ENCODE results near the gene SCYGR6. TPM values are rescaled to one million over a fixed set of nuclear protein-coding genes. Genes with fewer than 3 reads are reported as not detected.
"Not testable (repeated sequence)": the region's sequence is repeated elsewhere in the genome, so short reads cannot be mapped to it uniquely, and the experiment has no call there.

Gene SCYGR6
- polyA plus RNA-seq, 1 experiment, result not detected

DNA sequence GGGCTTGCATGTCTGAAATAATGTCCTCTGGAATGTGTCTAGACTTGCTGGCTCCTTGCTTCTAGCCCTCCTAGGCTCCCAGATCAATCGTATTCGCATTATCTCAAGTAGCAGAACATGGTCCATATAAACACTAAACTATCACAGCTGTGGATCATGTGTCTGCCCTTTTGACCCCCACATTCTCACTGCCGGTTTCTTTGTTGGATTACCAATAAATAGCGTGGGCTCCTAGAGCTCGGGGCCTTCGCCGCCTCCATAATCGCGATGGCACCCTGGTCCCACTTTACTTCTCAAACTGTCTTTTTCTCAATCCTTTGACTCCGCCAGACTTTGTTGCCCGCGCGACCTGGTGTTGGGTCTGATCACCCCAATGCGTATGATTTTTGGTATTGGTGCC lies 14.8 kb upstream of the SCYGR6 start:
- CTCF ChIA-PET, result interaction anchor here (1.2 kb wide), 1 partner anchor 26 kb away, joined by 4 read pairs; no protein-coding TSS in a partner anchor

DNA sequence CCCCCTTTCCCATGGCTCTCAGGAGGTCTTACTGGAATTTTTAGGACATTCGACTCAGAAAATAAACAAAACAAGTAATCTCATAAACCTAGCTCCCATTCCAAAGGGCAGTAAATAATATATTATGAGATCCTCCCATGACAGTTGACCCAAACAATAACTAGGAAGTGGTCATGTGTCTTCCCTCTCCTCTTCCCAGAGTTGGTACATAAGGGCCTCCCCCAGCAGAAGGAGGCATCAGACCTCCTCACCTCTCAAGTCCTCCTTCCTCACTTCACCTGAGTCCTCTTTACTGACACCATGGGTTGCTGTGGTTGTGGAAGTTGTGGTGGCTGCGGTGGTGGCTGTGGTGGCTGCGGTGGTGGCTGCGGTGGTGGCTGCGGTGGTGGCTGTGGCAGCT lies 3.5 kb upstream of the SCYGR6 start, which contains the start of gene SCYGR7:
TSS of gene SCYGR7 (plus strand) at position 301 of the 400 bp plus-strand sequence. CDS start at position 301, 0 bp downstream.
- no peak for DNase-seq (ENCODE audit: low read depth, low spot score)
- no peaks in the 10 kb centered on the region for H3K9me3 ChIP-seq (ENCODE audit: control insufficient read depth, insufficient read depth, low read length)
- H3K27me3 ChIP-seq (ENCODE audit: control insufficient read depth, insufficient read depth, low read length), result peaks cover 2% of the 10 kb centered on the region
- no peak within 1 kb of the TSS for H3K27ac ChIP-seq (ENCODE audit: low read depth, low read length)
- CTCF ChIA-PET, result no interaction called here
- no peak within 1 kb of the TSS for H3K4me3 ChIP-seq (ENCODE audit: low read depth, low read length)
- TF ChIP-seq, protein P1, sequence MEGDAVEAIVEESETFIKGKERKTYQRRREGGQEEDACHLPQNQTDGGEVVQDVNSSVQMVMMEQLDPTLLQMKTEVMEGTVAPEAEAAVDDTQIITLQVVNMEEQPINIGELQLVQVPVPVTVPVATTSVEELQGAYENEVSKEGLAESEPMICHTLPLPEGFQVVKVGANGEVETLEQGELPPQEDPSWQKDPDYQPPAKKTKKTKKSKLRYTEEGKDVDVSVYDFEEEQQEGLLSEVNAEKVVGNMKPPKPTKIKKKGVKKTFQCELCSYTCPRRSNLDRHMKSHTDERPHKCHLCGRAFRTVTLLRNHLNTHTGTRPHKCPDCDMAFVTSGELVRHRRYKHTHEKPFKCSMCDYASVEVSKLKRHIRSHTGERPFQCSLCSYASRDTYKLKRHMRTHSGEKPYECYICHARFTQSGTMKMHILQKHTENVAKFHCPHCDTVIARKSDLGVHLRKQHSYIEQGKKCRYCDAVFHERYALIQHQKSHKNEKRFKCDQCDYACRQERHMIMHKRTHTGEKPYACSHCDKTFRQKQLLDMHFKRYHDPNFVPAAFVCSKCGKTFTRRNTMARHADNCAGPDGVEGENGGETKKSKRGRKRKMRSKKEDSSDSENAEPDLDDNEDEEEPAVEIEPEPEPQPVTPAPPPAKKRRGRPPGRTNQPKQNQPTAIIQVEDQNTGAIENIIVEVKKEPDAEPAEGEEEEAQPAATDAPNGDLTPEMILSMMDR (IDR thresholded peaks at IDR 0.05; ENCODE audit: low read depth, low read length), result no peak
- POLR2A ChIA-PET, result no interaction called here

More for the DNA sequence above, 14.8 kb upstream of the SCYGR6 start:
- no peak overlapping the region for H3K4me3 ChIP-seq (ENCODE audit: low read depth, low read length)
- no peaks in the 10 kb centered on the region for H3K27me3 ChIP-seq (ENCODE audit: control insufficient read depth, insufficient read depth, low read length)
- DNase-seq (ENCODE audit: low read depth, low spot score), result no peak
- no peaks in the 10 kb centered on the region for H3K9me3 ChIP-seq (ENCODE audit: control insufficient read depth, insufficient read depth, low read length)
- POLR2A ChIA-PET, result no interaction called here
- H3K27ac ChIP-seq (ENCODE audit: low read depth, low read length), result no peak overlapping the region
- TF ChIP-seq, protein P1 (IDR thresholded peaks at IDR 0.05; ENCODE audit: low read depth, low read length), result no peak

DNA sequence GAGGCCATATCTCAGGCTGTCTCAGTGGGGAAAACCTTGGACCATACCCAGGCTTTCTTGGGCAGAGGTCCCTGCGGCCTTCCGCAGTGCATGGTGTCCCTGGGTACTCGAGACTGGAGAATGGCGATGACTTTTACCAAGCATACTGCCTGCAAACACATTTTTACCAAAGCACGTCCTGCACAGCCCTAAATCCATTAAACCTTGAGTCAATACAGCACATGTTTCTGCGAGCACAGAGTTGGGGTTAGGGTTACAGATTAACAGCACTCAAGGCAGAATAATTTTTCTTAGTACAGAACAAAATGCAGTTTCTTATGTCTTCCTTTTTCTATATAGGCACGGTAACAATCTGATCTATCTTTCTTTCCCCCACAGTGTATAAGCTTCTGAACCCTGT lies 1.7 kb downstream of the SCYGR6 start:
- POLR2A ChIA-PET; H3K27ac ChIP-seq (ENCODE audit: low read depth, low read length); H3K9me3 ChIP-seq (ENCODE audit: control insufficient read depth, insufficient read depth, low read length); H3K4me3 ChIP-seq (ENCODE audit: low read depth, low read length); DNase-seq (ENCODE audit: low read depth, low spot score); CTCF ChIA-PET; H3K27me3 ChIP-seq (ENCODE audit: control insufficient read depth, insufficient read depth, low read length): not testable (repeated sequence)

DNA sequence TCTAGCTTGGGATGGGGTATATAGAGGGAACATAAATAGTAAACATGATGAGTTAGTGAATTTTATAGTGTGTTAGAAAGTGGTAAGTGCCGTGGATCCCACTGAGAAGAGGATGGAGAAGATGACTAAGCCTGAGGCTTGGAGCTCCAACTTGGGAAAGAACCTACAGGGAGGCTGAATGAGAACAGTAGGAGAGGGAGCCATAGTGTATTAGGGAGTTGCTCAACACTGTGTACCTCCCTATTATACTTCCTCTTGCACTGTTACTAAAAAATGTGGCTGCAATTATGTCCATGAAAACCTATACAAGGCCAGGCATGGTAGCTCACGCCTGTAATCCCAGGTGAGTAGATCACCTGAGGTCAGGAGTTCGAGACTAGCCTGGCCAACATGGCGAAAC lies 3.9 kb downstream of the SCYGR6 start:
- peaks cover 2% of the 10 kb centered on the region for H3K27me3 ChIP-seq (ENCODE audit: control insufficient read depth, insufficient read depth, low read length)
- DNase-seq (ENCODE audit: low read depth, low spot score), result no peak
- POLR2A ChIA-PET, result no interaction called here
- no peak overlapping the region for H3K4me3 ChIP-seq (ENCODE audit: low read depth, low read length)
- H3K27ac ChIP-seq (ENCODE audit: low read depth, low read length), result no peak overlapping the region
- TF ChIP-seq, protein P1 (IDR thresholded peaks at IDR 0.05; ENCODE audit: low read depth, low read length), result no peak
- CTCF ChIA-PET, result interaction anchor here (0.7 to 0.9 kb wide), 2 partner anchors 45 to 1710 kb away, joined by 3 to 8 read pairs; no protein-coding TSS in a partner anchor
- H3K9me3 ChIP-seq (ENCODE audit: control insufficient read depth, insufficient read depth, low read length), result no peaks in the 10 kb centered on the region; the same call in 1 of the 2 replicates

DNA sequence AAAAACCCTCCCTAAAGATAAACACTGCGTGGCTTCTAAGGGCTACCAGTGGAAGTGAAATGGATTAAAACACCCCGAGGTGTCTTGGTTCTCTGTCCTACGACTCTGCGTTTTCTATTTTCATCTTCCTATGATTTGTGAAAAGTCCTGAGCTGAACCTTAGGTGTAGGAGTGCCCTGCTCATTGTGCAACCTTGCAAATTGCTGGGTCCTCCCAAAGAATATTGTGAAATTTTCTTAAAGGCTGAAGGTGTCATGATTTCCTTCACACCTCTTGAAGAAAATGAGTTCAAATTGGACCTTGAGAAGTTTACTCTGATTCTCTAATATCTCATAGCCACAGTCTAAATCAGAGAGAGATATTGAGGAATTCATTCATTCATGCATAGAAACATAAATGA lies 4.9 kb downstream of the SCYGR6 start:
- Histone ChIP-seq H3K27me3 (ENCODE audit: control insufficient read depth, insufficient read depth, low read length) (peaks cover 2% of the 10 kb centered on the region), H3K9me3 (ENCODE audit: control insufficient read depth, insufficient read depth, low read length) (no peaks in the 10 kb centered on the region; the same call in 1 of the 2 replicates), H3K4me3 (ENCODE audit: low read depth, low read length) (no peak overlapping the region), H3K27ac (ENCODE audit: low read depth, low read length) (no peak overlapping the region)
- DNase-seq (ENCODE audit: low read depth, low spot score), result no peak
- POLR2A ChIA-PET, result no interaction called here
- TF ChIP-seq, protein P1 (IDR thresholded peaks at IDR 0.05; ENCODE audit: low read depth, low read length), result no peak
- CTCF ChIA-PET, result interaction anchor here (0.6 kb wide), 1 partner anchor 330 kb away, joined by 5 read pairs; no protein-coding TSS in a partner anchor

Measured in AG04450 (cell line).